SK-N-SH (cell line): ENCODE data around the gene ZBTB16. TPM values are rescaled to one million over a fixed set of nuclear protein-coding genes. Genes with fewer than 3 reads are reported as not detected.

Experiments used
- CTCF ChIA-PET: fragments of 300-600, 350-600 bp; formaldehyde crosslinking; extraction: SDS; loops from one replicate; lab custom pipeline; 2021; lab: Yijun Ruan, JAX
- POLR2A ChIA-PET: fragments of 350-600 bp; sonication (Branson Sonifier 250); formaldehyde crosslinking; extraction: SDS; loops from one replicate; lab custom pipeline; 2020; ENCODE audit warnings: antibody characterized with exemption, inconsistent platforms; lab: Yijun Ruan, JAX
- DNase-seq: peaks from one replicate; pipeline ENCODE4 v3.0.0; 2012
- H2AFZ ChIP-seq: fragments of 200-600 bp; sonication (generic); 2 replicates; pipeline ENCODE4 v1.8.1; 2016; ENCODE audit warnings: antibody characterized with exemption, mild to moderate bottlenecking, low read depth
- H3F3A ChIP-seq: fragments of 200-600 bp; sonication (generic); replicated peaks from 2 replicates; pipeline ENCODE3; 2016; ENCODE audit warnings: antibody characterized with exemption, mild to moderate bottlenecking; ENCODE audit not compliant: insufficient read depth
- H3K27ac ChIP-seq, 2 experiments: fragments of 200-500 bp in 1 of 2; fragments of 200-600 bp in 1 of 2; sonication (Bioruptor generic) in 1 of 2; sonication (generic), shearing (Covaris generic) in 1 of 2; 2 replicates each; pipeline versions ENCODE4 v1.5.1 to v1.6.1; 2014 to 2016; ENCODE audit warnings: low read depth in 2 of 2, inconsistent platforms in 1 of 2, low read length in 1 of 2, mild to moderate bottlenecking in 1 of 2, mixed read lengths in 1 of 2
- H3K27me3 ChIP-seq: fragments of 200-600 bp; sonication (generic), shearing (Covaris generic); 2 replicates; pipeline ENCODE4 v1.6.1; 2016; ENCODE audit warnings: mixed run types; ENCODE audit not compliant: insufficient read depth
- H3K36me3 ChIP-seq, 2 experiments: fragments of 200-500 bp in 1 of 2; fragments of 200-600 bp in 1 of 2; sonication (Bioruptor generic) in 1 of 2; sonication (generic) in 1 of 2; replicated peaks in 1 of 2; 2 replicates each; pipeline versions ENCODE3 to v1.5.1; 2014 to 2016; ENCODE audit warnings: low read length in 1 of 2, mild to moderate bottlenecking in 1 of 2; ENCODE audit not compliant: insufficient read depth in 2 of 2, control insufficient read depth in 1 of 2
- H3K4me1 ChIP-seq, 2 experiments: fragments of 200-500 bp in 1 of 2; fragments of 200-600 bp in 1 of 2; sonication (Bioruptor generic) in 1 of 2; sonication (generic), shearing (Covaris generic) in 1 of 2; 2 replicates each; pipeline versions ENCODE4 v1.5.1 to v1.6.1; 2014 to 2016; ENCODE audit warnings: low read depth in 1 of 2, low read length in 1 of 2, mixed run types in 1 of 2; ENCODE audit not compliant: insufficient read depth in 2 of 2, control insufficient read depth in 1 of 2
- H3K4me2 ChIP-seq: fragments of 200-600 bp; sonication (generic), shearing (Covaris generic); 2 replicates; pipeline ENCODE4 v1.6.1; 2017; ENCODE audit warnings: mixed run types
- H3K4me3 ChIP-seq, 2 experiments: fragments of 200-500 bp in 1 of 2; fragments of 200-600 bp in 1 of 2; sonication (Bioruptor generic) in 1 of 2; sonication (generic), shearing (Covaris generic) in 1 of 2; 2 replicates each; pipeline versions ENCODE4 v1.5.1 to v1.8.1; 2014 to 2016; ENCODE audit warnings: low read depth in 2 of 2, inconsistent platforms in 1 of 2, low read length in 1 of 2, mild to moderate bottlenecking in 1 of 2, mixed read lengths in 1 of 2, moderate library complexity in 1 of 2
- H3K79me2 ChIP-seq: fragments of 200-600 bp; sonication (generic); 2 replicates; pipeline ENCODE4 v1.8.1; 2017; ENCODE audit warnings: mild to moderate bottlenecking; ENCODE audit not compliant: insufficient read depth
- H3K9ac ChIP-seq: fragments of 200-600 bp; sonication (generic); 2 replicates; pipeline ENCODE4 v1.6.1; 2017; ENCODE audit warnings: mixed run types
- H3K9me2 ChIP-seq: fragments of 200-600 bp; sonication (generic); 2 replicates; pipeline ENCODE4 v1.6.1; 2017; ENCODE audit warnings: mixed run types
- H3K9me3 ChIP-seq: fragments of 200-600 bp; sonication (generic); 2 replicates; pipeline ENCODE4 v1.6.1; 2017; ENCODE audit warnings: mixed run types, mild to moderate bottlenecking, moderate library complexity
- H4K20me1 ChIP-seq: fragments of 200-600 bp; sonication (generic); 2 replicates; pipeline ENCODE4 v1.6.1; 2017; ENCODE audit warnings: mild to moderate bottlenecking, mixed run types; ENCODE audit not compliant: insufficient read depth
- CTCF ChIP-seq: fragments of 200-600 bp; sonication (generic); IDR thresholded peaks from 2 replicates; pipeline ENCODE4 v1.6.1; 2017; ENCODE audit warnings: antibody characterized with exemption, mild to moderate bottlenecking, moderate library complexity
- ELF1 ChIP-seq: IDR thresholded peaks from 2 replicates; pipeline ENCODE4 v1.4.0; 2012
- EP300 ChIP-seq, 2 experiments: IDR thresholded peaks; 2 replicates each; pipeline versions ENCODE4 v1.4.0 to v1.6.1; 2012; ENCODE audit warnings: borderline replicate concordance in 1 of 2, low read depth in 1 of 2, low read length in 1 of 2
- FOSL2 ChIP-seq: IDR thresholded peaks from 2 replicates; pipeline ENCODE4 v1.4.0; 2012; ENCODE audit warnings: low read depth, mild to moderate bottlenecking, moderate library complexity, borderline replicate concordance
- FOXM1 ChIP-seq: IDR thresholded peaks from 2 replicates; pipeline ENCODE4 v1.4.0; 2012; ENCODE audit warnings: low read depth, mild to moderate bottlenecking
- GABPA ChIP-seq: IDR thresholded peaks from 2 replicates; pipeline ENCODE4 v1.4.0; 2012; ENCODE audit warnings: low read depth, mild to moderate bottlenecking
- IRF3 ChIP-seq: fragments of 150-350 bp; IDR thresholded peaks from 2 replicates; pipeline ENCODE4 v1.6.1; 2016; ENCODE audit warnings: mild to moderate bottlenecking, low read depth, low read length
- JUND ChIP-seq: IDR thresholded peaks from 2 replicates; pipeline ENCODE4 v1.4.0; 2012
- MXI1 ChIP-seq: IDR thresholded peaks from 2 replicates; pipeline ENCODE4 v1.6.1; 2012; ENCODE audit warnings: mild to moderate bottlenecking, low read depth, low read length, improper control_type of control experiment
- NFIC ChIP-seq: IDR thresholded peaks from 2 replicates; pipeline ENCODE4 v1.4.0; 2012; ENCODE audit warnings: borderline replicate concordance
- NRF1 ChIP-seq: IDR thresholded peaks from 2 replicates; pipeline ENCODE4 v1.6.1; 2012; ENCODE audit warnings: low read depth, mild to moderate bottlenecking, low read length
- RAD21 ChIP-seq: IDR thresholded peaks from 2 replicates; pipeline ENCODE4 v1.6.1; 2012; ENCODE audit warnings: mild to moderate bottlenecking, low read length
- RCOR1 ChIP-seq: fragments of 150-350 bp; IDR thresholded peaks from 2 replicates; pipeline ENCODE4 v1.6.1; 2017; ENCODE audit warnings: antibody characterized with exemption, low read length
- REST ChIP-seq: IDR thresholded peaks from 2 replicates; pipeline ENCODE4 v1.6.1; 2012; ENCODE audit warnings: mild to moderate bottlenecking, low read depth, low read length, moderate library complexity
- RFX5 ChIP-seq: IDR thresholded peaks from 2 replicates; pipeline ENCODE4 v1.6.1; 2012; ENCODE audit warnings: mild to moderate bottlenecking, improper control_type of control experiment, low read length
- RXRA ChIP-seq: IDR thresholded peaks from 2 replicates; pipeline ENCODE4 v1.4.0; 2012; ENCODE audit warnings: low read depth, mild to moderate bottlenecking, borderline replicate concordance
- TEAD4 ChIP-seq: IDR thresholded peaks from 2 replicates; pipeline ENCODE4 v1.4.0; 2012; ENCODE audit warnings: mild to moderate bottlenecking, borderline replicate concordance; ENCODE audit not compliant: insufficient read depth
- USF1 ChIP-seq: IDR thresholded peaks from 2 replicates; pipeline ENCODE4 v1.4.0; 2012; ENCODE audit warnings: low read depth, borderline replicate concordance
- ZBTB33 ChIP-seq: IDR thresholded peaks from 2 replicates; pipeline ENCODE4 v1.4.0; 2012; ENCODE audit warnings: low read depth, borderline replicate concordance
- WGBS: methylation state at CpG from one replicate; pipeline ENCODE4 v1.1.6; 2017; ENCODE audit warnings: low lambda C conversion rate; 5-methylcytosine and 5-hydroxymethylcytosine counted together
- polyA plus RNA-seq, 3 experiments: library from polyadenylated mRNA; depleted of rRNA; stranded (reverse); fragments of >200 nt; gene quantifications; 2 replicates each; pipeline ENCODE4 v1.2.3, GENCODE V29; 2012

Gene ZBTB16
- polyA plus RNA-seq (2012; rRNA removed), result not detected in 2 replicates
- not detected in 2 replicates for polyA plus RNA-seq (2012; cell fraction: cytosol; rRNA removed)
- polyA plus RNA-seq (2012; cell fraction: nucleus; rRNA removed), result not detected in 2 replicates

GRCh38 chr11:114059278-114059983 lies at the start of gene ZBTB16:
Gene ZBTB16 (plus strand): TSS chr11:114059711. CDS start chr11:114063301, 3,590 bp downstream.
- H3F3A ChIP-seq, result no peaks in the 10 kb centered on the region
- no peaks in the 10 kb centered on the region for H3K9me2 ChIP-seq
- TF ChIP-seq GABPA, result no peak
- TF ChIP-seq REST, result no peak
- TF ChIP-seq RCOR1, result no peak
- no peak for TF ChIP-seq ZBTB33
- TF ChIP-seq FOXM1, result no peak
- no peak for TF ChIP-seq FOSL2
- no peak for TF ChIP-seq NFIC
- TF ChIP-seq EP300 (IDR thresholded peaks at IDR 0.05; ENCODE audit: borderline replicate concordance in 1 of 2, low read depth in 1 of 2, low read length in 1 of 2), result no peak
- no peak for TF ChIP-seq ELF1
- no peak for TF ChIP-seq RXRA
- TF ChIP-seq RAD21, result no peak
- TF ChIP-seq MXI1, result no peak
- no peak for TF ChIP-seq USF1
- TF ChIP-seq RFX5, result no peak
- no peak for TF ChIP-seq JUND
- TF ChIP-seq NRF1, result no peak
- TF ChIP-seq TEAD4, result no peak
- TF ChIP-seq CTCF, result no peak
- TF ChIP-seq IRF3, result no peak
- H3K9ac ChIP-seq, result no peak within 1 kb of the TSS
- ChIA-PET CTCF (interaction anchor here (0.7 to 3.2 kb wide), 4 partner anchors 23 to 202 kb away, joined by 3 to 22 read pairs (median 4); no protein-coding TSS in a partner anchor), POLR2A (no interaction called here)
- no peak within 1 kb of the TSS for H2AFZ ChIP-seq
- DNase-seq, result peak; percentile 74
- no peak within 1 kb of the TSS for H3K27ac ChIP-seq
- peaks cover 66% of the 10 kb centered on the region for H3K27me3 ChIP-seq
- H4K20me1 ChIP-seq, result no peaks in the 10 kb centered on the region
- H3K9me3 ChIP-seq, result no peaks in the 10 kb centered on the region
- H3K36me3 ChIP-seq, result no peaks in the 10 kb centered on the region
- peak within 1 kb of the TSS; percentile 44 to 62 for H3K4me3 ChIP-seq
- WGBS, result 6% methylated on average over 24 of the region's 71 CpGs
- H3K79me2 ChIP-seq, result no peaks in the 10 kb centered on the region
- H3K4me1 ChIP-seq, result peaks cover 0 to 11% of the 10 kb centered on the region in 2 experiments; a peak in 2 of 4 replicates
- H3K4me2 ChIP-seq, result peak within 1 kb of the TSS; percentile 84
